GM19240 (cell line): ENCODE data around the gene ZSCAN5C.
"Not testable (repeated sequence)": the region's sequence is repeated elsewhere in the genome, so short reads cannot be mapped to it uniquely, and the experiment has no call there.

Experiments
- DNase-seq: peaks from one replicate; pipeline ENCODE4 v3.0.0; 2011; ENCODE audit warnings: low spot score; ENCODE audit not compliant: insufficient read length

ZSCAN5C gene

GRCh38 chr19:56193981-56194640, 8.0 kb upstream of the ZSCAN5C start:
- DNase-seq, result no peak

- DNase-seq, result not testable (repeated sequence)
Observed at GRCh38 chr19:56197646-56198045, 4.4 kb upstream of the ZSCAN5C start, which contains the start of gene ZSCAN5B. Gene ZSCAN5B, minus strand, starts transcription at chr19:56197783. Its CDS starts 4,731 bp downstream, at chr19:56193052.

- no peak for DNase-seq
Observed at GRCh38 chr19:56199687-56200086, 2.4 kb upstream of the ZSCAN5C start.

- DNase-seq, result not testable (repeated sequence)
Observed at GRCh38 chr19:56207581-56207980, 5.5 kb downstream of the ZSCAN5C start.

- DNase-seq, result no peak
Observed at GRCh38 chr19:56209091-56209490, 7.0 kb downstream of the ZSCAN5C start.

- DNase-seq, result not testable (repeated sequence)
Observed at GRCh38 chr19:56210036-56210435, 8.0 kb downstream of the ZSCAN5C start.

- no peak for DNase-seq
Observed at GRCh38 chr19:56211718-56212117, 9.6 kb downstream of the ZSCAN5C start.

- DNase-seq, result no peak
Observed at GRCh38 chr19:56217039-56217949, 15.2 kb downstream of the ZSCAN5C start.

- no peak for DNase-seq
Observed at GRCh38 chr19:56218961-56219360, 16.9 kb downstream of the ZSCAN5C start.

- DNase-seq, result not testable (repeated sequence)
Observed at GRCh38 chr19:56221442-56221841, 19.4 kb downstream of the ZSCAN5C start.

GRCh38 chr19:56221851-56222250, 19.8 kb downstream of the ZSCAN5C start:
- DNase-seq, result no peak

GRCh38 chr19:56222901-56223300, 20.8 kb downstream of the ZSCAN5C start:
- DNase-seq, result no peak

- DNase-seq, result no peak
Observed at GRCh38 chr19:56223481-56223880, 21.4 kb downstream of the ZSCAN5C start.

GRCh38 chr19:56245121-56245740, 43.2 kb downstream of the ZSCAN5C start:
- DNase-seq, result no peak

- not testable (repeated sequence) for DNase-seq
Observed at GRCh38 chr19:56245764-56246163, 43.7 kb downstream of the ZSCAN5C start.

- DNase-seq, result not testable (repeated sequence)
Observed at GRCh38 chr19:56248736-56249338, 46.8 kb downstream of the ZSCAN5C start.

GRCh38 chr19:56252699-56253422, 50.8 kb downstream of the ZSCAN5C start:
- peak; percentile 45 for DNase-seq

GRCh38 chr19:56253737-56254136, 51.7 kb downstream of the ZSCAN5C start:
- DNase-seq, result no peak

- no peak for DNase-seq
Observed at GRCh38 chr19:56258272-56258671, 56.2 kb downstream of the ZSCAN5C start.
